K562 (cell line): ENCODE measurements around the gene CMTM1. TPM values are rescaled to one million over a fixed set of nuclear protein-coding genes. Genes with fewer than 3 reads are reported as not detected.

Experiments
- ATAC-seq: fragments of 200-7000 bp; cut with Tn5 transposase; 3 replicates; pipeline ENCODE4 v1.9.1; 2020; ENCODE audit warnings: moderate library complexity
- BruUV-seq: library from RNA; stranded (reverse); fragments of 400-500 nt; replicated peaks from 2 replicates; lab custom pipeline; 2021; lab: Mats Ljungman, UMichigan
- CTCF ChIA-PET: fragments of 300-600 bp; formaldehyde crosslinking; extraction: SDS; loops from one replicate; lab custom pipeline; 2021; ENCODE audit warnings: low intra/inter-chr PET ratio; lab: Yijun Ruan, JAX
- POLR2A ChIA-PET: fragments of 300-600, 350-650 bp; sonication (Branson Sonifier 250); formaldehyde crosslinking; extraction: SDS; loops from one replicate; lab custom pipeline; 2021; ENCODE audit warnings: antibody characterized with exemption, inconsistent platforms; lab: Yijun Ruan, JAX
- DNase-seq, 4 experiments: peaks; one replicate each; pipeline versions ENCODE4 v3.0.0 to v3.0.0-alpha.2; 2011 to 2018; ENCODE audit warnings: low spot score in 3 of 4, mixed read lengths in 3 of 4; ENCODE audit errors: extremely low read depth in 1 of 4
- FAIRE-seq: peaks from 2 replicates; lab custom pipeline; 2011; peaks lifted over from hg19 to GRCh38; lab: Jason Lieb, UNC
- H2AFZ ChIP-seq: 2 replicates; pipeline ENCODE4 v1.6.0; 2011; ENCODE audit warnings: low read depth, low read length, control low read depth, inconsistent platforms
- H3K27ac ChIP-seq: fragments of 200-600 bp; 3 replicates; pipeline ENCODE4 v1.8.0; 2011; ENCODE audit warnings: low read depth, mild to moderate bottlenecking, control low read depth, inconsistent platforms, low read length, moderate library complexity, mixed read lengths; ENCODE audit errors: extremely low read depth
- H3K27me3 ChIP-seq, 2 experiments: fragments of 300-600 bp in 1 of 2; 2 replicates in 1 of 2; 3 replicates in 1 of 2; pipeline versions ENCODE4 v1.6.0 to v1.8.0; 2011; ENCODE audit warnings: inconsistent platforms in 2 of 2, low read length in 2 of 2, mild to moderate bottlenecking in 1 of 2, mixed read lengths in 1 of 2, moderate library complexity in 1 of 2; ENCODE audit not compliant: control insufficient read depth in 2 of 2, insufficient read depth in 2 of 2
- H3K36me3 ChIP-seq: fragments of 300-600 bp; 3 replicates; pipeline ENCODE4 v1.8.0; 2011; ENCODE audit warnings: mild to moderate bottlenecking, low read length, inconsistent platforms; ENCODE audit not compliant: control insufficient read depth, insufficient read depth
- H3K4me1 ChIP-seq, 2 experiments: fragments of 200-600 bp in 1 of 2; replicated peaks in 1 of 2; 2 replicates in 1 of 2; 3 replicates in 1 of 2; pipeline versions ENCODE4 v1.5.1 to v1.8.0; 2011; ENCODE audit warnings: inconsistent platforms in 2 of 2, low read length in 2 of 2, mild to moderate bottlenecking in 1 of 2, mixed read lengths in 1 of 2, moderate library complexity in 1 of 2; ENCODE audit not compliant: control insufficient read depth in 2 of 2, insufficient read depth in 2 of 2
- H3K4me2 ChIP-seq: 2 replicates; pipeline ENCODE4 v1.6.1; 2011; ENCODE audit warnings: low read length, control low read depth, inconsistent platforms, mixed read lengths; ENCODE audit not compliant: insufficient read depth
- H3K4me3 ChIP-seq: fragments of 200-600 bp; sonication (generic), shearing (Covaris generic); 2 replicates; pipeline ENCODE4 v1.5.1; 2016; ENCODE audit warnings: control low read depth, inconsistent platforms
- H3K79me2 ChIP-seq: fragments of 200-600 bp; 3 replicates; pipeline ENCODE4 v1.8.0; 2011; ENCODE audit warnings: low read length, inconsistent platforms; ENCODE audit not compliant: control insufficient read depth, insufficient read depth
- H3K9ac ChIP-seq, 2 experiments: 2 replicates each; pipeline versions ENCODE4 v1.6.0 to v1.6.1; 2011; ENCODE audit warnings: low read depth in 2 of 2, low read length in 2 of 2, control low read depth in 1 of 2, inconsistent platforms in 1 of 2, mild to moderate bottlenecking in 1 of 2, mixed read lengths in 1 of 2; ENCODE audit not compliant: insufficient read depth in 1 of 2
- H3K9me1 ChIP-seq: one replicate; pipeline ENCODE4 v1.6.0; 2011; ENCODE audit warnings: inconsistent platforms, mild to moderate bottlenecking, low read length, moderate library complexity; ENCODE audit not compliant: control insufficient read depth, insufficient read depth
- H3K9me3 ChIP-seq: replicated peaks from 2 replicates; pipeline ENCODE4 v1.5.1; 2011; ENCODE audit warnings: low read depth, low read length, inconsistent platforms; ENCODE audit not compliant: control insufficient read depth, insufficient read depth
- H4K20me1 ChIP-seq: replicated peaks from 2 replicates; pipeline ENCODE4 v1.6.1; 2011; ENCODE audit warnings: low read length, inconsistent platforms, mixed read lengths; ENCODE audit not compliant: control insufficient read depth, insufficient read depth
- EGR1 ChIP-seq: fragments of 450-650 bp; conservative IDR thresholded peaks from 2 replicates; pipeline ENCODE4 v1.6.1; 2017; ENCODE audit warnings: mild to moderate bottlenecking
- HINFP ChIP-seq: fragments of 450-650 bp; conservative IDR thresholded peaks from 2 replicates; pipeline ENCODE4 v1.6.1; 2016; ENCODE audit warnings: missing genetic modification characterization, low read depth, mild to moderate bottlenecking, control low read depth, missing compliant biosample characterization
- ZNF586 ChIP-seq: fragments of 450-650 bp; formaldehyde crosslinking; conservative IDR thresholded peaks from 2 replicates; pipeline ENCODE4 v1.4.0; 2020; ENCODE audit warnings: mild to moderate bottlenecking, moderate library complexity
- WGBS: fragments of 100-300 bp; shearing (Covaris generic); methylation state at CpG from one replicate; pipeline ENCODE4 v1.1.6; 2016; ENCODE audit warnings: low coverage, mixed read lengths; ENCODE audit not compliant: insufficient coverage; ENCODE audit errors: missing lambda C conversion rate; 5-methylcytosine and 5-hydroxymethylcytosine counted together
- in situ Hi-C: fragments of 300-500 bp; cut with MboI; formaldehyde crosslinking; loops from 4 replicates; pipeline ENCODE4 v1.15.0; 2018; ENCODE audit warnings: inconsistent platforms, mixed read lengths
- intact Hi-C: fragments of 100-400 bp; cut with micrococcal nuclease; formaldehyde crosslinking; loops from 2 replicates; pipeline ENCODE4 v1.14.2; 2022
- polyA plus RNA-seq, 8 experiments: library from polyadenylated mRNA; depleted of rRNA in 4 of 8; stranded (reverse) in 5 of 8; unstranded in 3 of 8; fragments of >200 nt; fragmentation: Nextera tagmentation in 2 of 8; fragmentation: Illumina TruSeq in 1 of 8; extraction: Ambion mirVana in 2 of 8; extraction: Trizol in 1 of 8; gene quantifications; 2 replicates each; pipeline versions ENCODE4 v1.2.1 to v1.2.3, GENCODE V29; 2011 to 2014; ENCODE audit warnings: inconsistent platforms in 1 of 8, missing spikeins in 1 of 8
- total RNA-seq, 7 experiments: library from RNA; depleted of rRNA in 6 of 7; stranded (reverse); fragments of >200 nt in 6 of 7; fragmentation: Illumina TruSeq in 2 of 7; extraction: Trizol in 2 of 7; gene quantifications; 2 replicates each; pipeline versions ENCODE4 v1.2.1 to v1.2.3, GENCODE V29; 2011 to 2021; ENCODE audit warnings: low replicate concordance in 1 of 7

The CMTM1 gene
- total and polyA plus RNA-seq, 9 of the 15 experiments (the other 6 are each of a cell fraction or from before 2014, with no cell fraction given): 0.25 to 2.6 (median 1.1) TPM; not detected in 2

- Histone ChIP-seq H3K9me1 (no peaks in the 10 kb centered on the region), H3K27me3 (no peaks in the 10 kb centered on the region), H3K4me3 (no peak overlapping the region), H2AFZ (no peak overlapping the region), H3K4me1 (peaks cover 37 to 45% of the 10 kb centered on the region in 2 experiments), H3K4me2 (no peak overlapping the region), H3K79me2 (no peaks in the 10 kb centered on the region), H3K9me3 (no peaks in the 10 kb centered on the region), H3K27ac (no peak overlapping the region), H3K36me3 (no peaks in the 10 kb centered on the region), H4K20me1 (no peaks in the 10 kb centered on the region), H3K9ac (peak overlapping the region in 1 of 2 experiments; percentile 59; a peak in 1 of 4 replicates)
- TF ChIP-seq HINFP (tag) (no peak), EGR1 (peak; percentile 46), ZNF586 (no peak)
- CTCF ChIA-PET: no interaction called here
- intact Hi-C loops: no loop called here
- FAIRE-seq: no peak
- 75% methylated on average over 10 of the region's 11 CpGs for WGBS
- no peak for DNase-seq
- ATAC-seq: no peak
- in situ Hi-C loops: no loop called here
- no TSS peak for BruUV-seq
- POLR2A ChIA-PET: interaction anchor here (1.0 kb wide), 1 partner anchor 19 kb away, joined by 6 read pairs; no protein-coding TSS in a partner anchor
Measured at GRCh38 chr16:66519482-66520373, 46.5 kb upstream of the CMTM1 start.
